Amniotic stem cell (primary cell): ENCODE results near the gene RADIL.

Source experiments
- DNase-seq: peaks from one replicate; lab custom pipeline; 2025; lab: John Stamatoyannopoulos, UW

Gene RADIL

DNA sequence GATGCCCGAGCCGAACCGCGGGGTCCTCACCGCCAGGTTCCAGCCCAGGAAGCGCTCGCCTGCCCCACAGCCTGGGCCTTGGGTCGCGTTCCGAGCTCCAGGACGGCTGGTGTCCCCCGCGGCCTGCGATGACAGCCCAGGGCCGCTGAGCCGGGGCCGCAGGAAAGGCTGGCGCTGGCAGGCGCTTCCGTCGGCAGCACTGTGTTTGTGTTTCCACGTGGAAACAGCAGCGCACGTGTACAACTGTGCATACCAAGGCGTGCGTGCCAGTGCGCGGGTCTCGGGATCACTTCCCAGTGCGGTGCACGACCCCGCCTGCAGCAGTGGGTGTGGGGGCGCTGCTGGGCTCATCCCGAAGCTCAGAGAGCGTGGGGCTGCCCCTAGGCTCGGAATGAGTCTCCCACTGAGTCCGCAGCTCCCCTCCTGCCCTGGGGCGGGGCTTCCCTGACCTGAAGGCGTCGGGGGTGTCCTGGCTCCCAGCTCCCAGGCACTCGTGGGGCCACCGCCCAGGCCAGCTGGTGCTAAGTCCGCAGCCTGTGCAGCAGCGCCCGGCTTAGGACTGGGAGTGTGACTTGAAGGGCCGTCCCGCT, 90.9 kb downstream of the RADIL start:
- DNase-seq: no peak

DNA sequence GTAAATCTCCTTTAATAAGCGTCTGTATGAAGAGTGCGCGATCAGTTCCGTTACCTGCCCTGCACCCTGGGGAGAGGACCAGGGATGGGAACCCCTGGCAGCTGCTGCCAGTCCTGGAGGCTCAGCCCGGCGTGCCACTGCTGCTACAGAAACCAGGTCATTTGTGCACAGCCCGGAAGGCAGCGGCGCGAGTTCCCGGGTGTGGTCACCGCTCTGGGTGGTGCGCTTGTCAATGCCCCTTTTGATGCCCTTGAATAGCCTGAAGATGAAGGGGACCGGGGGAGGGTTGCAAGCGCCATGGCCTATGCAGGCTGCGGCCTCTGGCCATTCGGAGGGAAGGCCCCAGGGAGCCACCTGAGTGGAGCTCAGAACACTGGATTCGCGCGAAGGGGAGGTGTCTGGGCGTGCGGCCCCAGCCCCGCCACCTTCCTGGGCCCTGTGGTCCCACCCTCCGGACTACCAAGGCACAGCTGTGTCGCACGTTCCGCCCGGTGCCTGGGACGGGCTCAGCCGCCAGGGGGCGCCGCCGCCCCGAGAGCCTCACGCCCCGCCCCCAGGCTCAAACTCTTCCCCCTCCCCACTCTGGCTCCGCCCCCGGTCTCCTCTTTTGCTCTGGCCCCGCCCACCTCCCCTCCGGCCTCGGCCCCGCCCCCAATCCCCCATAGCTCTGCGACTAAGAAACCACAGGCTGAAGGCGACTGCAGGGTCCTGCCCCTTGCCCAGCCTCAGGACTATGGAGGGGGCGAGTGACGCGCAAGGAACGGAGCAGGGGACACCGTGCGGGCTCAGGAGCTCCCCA, 91.6 kb downstream of the RADIL start:
- no peak for DNase-seq

DNA sequence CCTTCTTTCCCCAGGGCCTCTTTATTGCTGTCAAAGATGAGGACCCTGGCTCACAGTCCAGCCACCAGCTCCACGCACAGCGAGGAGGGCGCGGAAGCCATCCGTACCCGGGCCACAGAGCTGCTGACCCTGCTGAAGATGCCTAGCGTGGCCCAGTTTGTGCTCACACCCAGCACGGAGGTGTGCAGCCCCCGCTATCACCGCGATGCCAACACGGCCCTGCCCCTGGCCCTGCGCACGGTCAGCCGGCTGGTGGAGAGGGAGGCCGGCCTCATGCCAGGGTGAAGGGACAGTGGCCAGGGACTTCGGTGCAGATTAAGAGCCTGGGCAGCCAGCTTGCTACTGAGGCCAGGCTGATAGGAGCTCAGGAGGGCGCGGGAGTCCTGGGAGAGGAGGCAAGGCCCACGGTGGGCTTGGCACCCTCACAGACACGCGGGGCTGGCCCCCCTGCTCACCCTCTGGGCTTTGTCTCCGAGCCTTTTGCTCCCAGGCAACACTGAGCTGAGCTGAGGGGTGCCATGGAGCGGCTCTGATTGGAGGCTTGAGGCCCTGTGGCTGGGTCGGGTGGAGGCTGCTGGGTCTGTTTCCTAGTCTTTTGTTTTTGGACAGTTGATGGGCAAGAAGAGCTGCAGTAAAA, 92.3 kb downstream of the RADIL start:
- DNase-seq: no peak

DNA sequence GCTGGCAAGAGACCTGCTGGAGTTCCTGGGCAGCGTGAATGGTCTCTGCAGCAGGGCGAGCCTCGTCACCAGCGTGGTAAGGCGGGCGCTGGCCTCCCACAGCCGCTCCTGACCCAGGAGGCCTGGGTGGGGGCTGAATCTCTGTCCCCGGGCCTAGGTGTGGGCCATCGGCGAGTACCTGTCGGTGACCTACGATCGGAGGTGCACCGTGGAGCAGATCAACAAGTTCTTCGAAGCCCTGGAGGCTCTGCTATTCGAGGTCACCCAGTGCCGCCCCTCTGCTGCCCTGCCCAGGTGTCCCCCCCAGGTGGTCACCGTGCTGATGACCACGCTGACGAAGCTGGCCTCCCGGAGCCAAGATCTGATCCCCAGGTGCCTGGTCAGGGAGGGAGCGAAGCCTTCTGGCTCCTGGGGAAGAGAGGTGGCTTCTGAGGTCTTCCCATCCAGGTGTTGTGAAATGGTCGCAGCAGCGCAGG, 93.0 kb downstream of the RADIL start:
- DNase-seq: no peak

DNA sequence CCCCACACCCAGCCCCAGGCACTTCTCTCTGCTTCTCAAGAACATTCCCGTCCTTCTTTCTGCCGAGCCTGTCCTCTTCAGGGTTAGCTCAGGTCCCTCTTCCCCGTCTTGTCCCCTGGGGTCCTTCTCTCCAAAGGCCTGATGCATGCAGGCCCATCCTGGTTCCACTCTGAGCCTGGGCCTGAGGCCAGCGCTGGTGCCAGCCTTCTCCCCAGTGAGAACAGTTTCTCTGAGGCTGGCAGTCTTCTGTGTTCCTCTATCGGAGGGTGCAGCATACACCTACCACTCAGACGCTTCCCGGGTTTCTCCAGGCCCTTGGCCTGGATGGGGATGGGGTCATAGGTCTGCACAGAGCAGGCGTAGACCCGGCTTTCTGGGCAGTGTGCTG, 93.4 kb downstream of the RADIL start:
- DNase-seq: no peak

DNA sequence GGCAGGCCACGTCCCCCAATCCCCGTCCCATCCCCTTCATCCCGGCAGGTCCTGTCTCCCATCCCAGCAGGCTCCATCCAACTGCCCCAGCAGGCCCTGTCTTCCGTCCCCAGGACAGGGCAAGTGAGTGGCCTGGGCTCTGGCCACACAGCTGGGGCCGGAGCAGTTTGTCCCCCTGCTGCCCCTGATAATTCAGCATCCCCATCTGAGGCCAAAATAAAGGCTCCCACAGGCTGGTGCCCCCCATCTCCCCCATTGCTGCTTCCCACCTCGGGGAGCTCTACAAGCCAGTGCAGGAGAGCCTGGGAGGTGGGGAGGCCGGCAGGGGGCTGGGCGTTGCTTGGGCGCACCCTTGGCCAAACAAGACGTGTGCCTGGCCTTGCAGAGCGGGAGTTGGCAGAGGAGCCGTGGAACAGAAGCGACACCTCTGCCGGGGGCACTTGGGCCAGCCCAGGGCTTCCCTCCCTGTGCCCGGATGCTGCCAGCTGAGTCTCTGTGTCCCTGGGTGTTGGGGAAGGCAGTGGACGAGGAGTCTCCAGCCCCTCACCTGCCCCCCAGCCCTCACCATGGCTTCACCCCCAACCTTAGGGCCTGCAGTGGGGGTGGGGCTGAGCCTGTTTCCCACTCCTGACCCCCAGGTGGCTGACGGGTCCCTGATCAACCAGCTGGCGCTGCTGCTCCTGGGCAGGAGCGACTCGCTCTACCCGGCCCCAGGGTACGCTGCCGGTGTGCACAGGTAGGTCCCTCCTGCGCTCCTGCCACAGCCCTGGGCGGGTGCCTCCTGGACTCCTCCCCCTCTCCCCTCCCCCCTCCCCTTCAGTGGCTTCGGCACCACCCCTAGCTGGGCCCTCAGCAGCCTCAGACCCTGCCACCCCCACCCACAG, 94.1 kb downstream of the RADIL start:
- no peak for DNase-seq

DNA sequence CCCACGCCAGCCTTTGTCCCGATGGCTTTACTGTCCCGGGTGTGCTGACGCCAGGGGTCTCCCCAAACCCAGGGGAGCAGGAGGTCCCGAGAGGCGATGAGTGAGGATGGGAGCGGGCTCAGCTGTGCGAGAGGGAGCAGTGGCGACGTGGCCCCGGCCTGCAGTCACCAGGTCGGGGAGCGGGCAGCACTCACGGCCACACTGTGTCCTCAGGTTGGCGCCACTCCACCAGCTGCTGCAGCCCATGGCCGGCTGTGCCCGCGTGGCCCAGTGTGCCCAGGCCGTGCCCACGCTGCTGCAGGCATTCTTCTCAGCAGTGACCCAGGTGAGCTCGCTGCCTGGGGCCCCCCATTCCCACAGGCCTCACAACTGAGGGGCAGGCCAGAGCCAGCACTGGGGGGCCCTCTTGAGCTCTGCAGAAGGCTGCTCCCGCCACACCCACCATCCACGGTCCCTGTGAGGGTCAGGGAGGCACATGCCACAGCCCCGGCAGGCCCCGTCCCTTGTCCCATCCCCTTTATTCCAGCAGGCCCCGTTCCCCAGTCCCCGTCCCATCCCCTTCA, 94.8 kb downstream of the RADIL start:
- DNase-seq: no peak

DNA sequence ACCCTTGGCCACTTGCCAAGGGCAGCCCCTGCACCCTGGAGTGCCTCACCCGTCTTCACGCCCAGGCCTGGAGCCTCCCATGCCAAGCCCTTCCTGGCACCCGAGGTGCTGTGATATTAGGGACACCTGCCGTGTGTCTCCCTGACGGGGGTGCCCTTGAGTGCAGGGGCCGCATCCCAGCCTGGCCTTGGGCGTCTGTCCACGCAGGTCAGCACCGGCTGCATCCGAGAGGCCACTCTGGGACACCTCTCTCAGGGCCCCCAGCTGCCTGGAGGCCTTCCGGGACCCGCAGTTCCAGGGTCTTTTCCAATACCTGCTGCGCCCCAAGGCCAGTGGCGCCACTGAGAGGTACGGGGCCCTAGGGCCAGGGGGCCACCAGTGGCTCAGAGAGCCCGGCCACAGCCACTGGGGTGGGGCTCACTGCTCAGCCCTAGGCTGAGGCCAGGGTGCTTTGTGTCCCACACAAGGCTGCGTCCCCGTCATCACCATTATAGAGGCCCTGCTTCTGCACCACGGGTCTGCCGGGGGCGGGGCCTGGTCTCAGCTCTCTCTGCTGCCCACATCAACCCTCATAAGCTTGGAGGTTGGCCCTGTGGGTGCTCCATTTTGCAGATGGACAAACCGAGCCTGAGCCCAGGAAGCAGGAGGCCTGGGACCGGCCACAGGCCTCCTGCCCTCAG, 95.4 kb downstream of the RADIL start:
- no peak for DNase-seq

DNA sequence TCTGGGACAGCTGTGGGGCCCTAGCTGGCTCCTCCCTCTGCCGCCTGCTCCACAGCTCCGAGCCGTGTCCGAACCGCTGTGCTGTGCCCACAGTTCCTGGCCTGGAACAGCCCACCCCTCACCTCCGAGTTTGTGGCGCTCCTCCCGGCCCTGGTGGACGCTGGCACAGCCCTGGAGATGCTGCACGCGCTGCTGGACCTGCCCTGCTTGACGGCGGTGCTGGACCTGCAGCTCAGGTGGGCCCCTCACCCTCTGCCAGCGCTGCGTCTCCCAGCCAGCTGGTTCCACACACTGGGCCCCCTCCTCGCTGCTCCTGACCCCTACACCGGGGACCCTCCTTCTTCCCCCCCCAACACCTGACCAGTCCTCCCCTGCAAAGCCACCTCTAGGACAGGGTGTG, 96.0 kb downstream of the RADIL start:
- no peak for DNase-seq

DNA sequence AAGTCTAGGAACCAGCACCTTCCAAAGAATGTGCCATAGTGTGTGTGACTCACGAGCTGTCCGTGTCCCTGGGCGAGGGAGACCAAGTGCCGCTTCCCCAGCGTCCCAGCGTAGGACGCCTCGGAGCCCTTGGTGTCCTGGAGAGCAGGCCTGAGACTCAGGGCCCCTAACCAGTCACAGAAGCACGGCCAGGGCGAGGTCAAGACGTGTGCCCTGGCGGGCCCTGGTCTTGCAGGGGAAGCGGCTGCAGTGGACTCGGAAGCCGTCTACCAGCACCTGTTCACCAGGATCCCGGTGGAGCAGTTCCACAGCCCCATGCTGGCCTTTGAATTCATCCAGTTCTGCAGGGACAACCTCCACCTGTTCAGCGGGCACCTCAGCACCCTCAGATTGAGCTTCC, 97.5 kb downstream of the RADIL start:
- no peak for DNase-seq

DNA sequence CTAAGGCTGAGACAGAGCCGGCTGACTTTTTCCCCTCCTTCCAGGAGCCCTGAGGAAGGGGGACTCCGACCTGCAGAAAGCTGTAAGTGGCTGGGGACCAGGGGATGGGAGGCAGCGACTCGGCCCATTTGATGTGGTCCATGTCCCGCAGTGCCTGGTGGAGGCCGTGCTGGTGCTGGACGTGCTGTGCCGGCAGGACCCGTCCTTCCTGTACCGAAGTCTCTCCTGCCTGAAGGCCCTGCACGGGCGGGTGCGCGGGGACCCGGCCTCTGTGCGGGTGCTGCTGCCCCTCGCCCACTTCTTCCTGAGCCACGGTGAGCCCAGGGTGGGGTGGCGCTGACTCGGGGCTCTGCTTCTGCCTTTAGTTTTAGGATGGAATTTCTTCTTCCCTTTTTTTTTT, 98.1 kb downstream of the RADIL start:
- no peak for DNase-seq

DNA sequence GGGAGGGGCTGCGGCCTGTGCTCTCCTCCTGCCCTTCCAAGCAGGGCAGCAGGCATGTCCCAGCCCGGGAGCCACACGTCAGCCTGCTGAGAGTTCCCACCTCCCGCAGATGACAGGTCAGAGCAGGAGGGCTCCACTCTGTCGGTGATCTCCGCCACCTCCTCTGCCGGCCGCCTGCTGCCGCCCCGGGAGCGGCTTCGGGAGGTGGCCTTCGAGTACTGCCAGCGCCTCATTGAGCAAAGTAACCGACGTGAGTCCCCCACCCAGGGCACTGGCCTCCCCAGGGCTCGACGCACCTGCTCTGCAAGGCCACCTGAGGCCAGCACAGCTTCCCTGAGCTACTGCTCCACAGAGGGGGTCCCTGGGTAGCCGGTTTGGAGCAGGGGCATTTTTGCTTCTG, 98.7 kb downstream of the RADIL start:
- no peak for DNase-seq

DNA sequence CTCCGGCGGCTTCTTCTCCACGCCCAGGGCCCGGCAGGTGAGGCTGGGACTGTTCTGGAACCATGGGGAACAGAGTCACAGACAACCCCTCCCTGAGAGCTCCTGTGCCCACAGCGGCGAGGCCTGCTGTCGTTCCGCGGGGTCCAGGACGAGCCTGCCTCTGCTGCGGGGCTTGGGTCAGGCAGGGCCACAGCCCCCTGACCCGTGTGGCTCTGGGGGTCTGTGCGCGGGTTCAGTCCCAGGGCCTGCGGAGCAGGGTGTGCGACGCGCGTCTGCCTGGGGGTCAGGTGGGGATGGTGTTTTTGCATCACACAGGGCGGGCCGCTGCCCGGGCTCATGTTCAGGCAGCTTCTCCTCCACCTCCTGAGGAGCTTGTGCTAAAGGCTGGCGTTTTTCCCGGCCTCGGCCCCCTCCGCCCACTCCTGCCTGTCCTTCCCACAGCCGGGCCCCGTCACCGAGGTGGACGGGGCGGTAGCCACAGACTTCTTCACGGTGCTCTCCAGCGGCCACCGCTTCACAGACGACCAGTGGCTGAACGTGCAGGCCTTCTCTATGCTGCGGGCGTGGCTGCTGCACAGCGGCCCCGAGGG, 99.7 kb downstream of the RADIL start:
- DNase-seq: no peak

DNA sequence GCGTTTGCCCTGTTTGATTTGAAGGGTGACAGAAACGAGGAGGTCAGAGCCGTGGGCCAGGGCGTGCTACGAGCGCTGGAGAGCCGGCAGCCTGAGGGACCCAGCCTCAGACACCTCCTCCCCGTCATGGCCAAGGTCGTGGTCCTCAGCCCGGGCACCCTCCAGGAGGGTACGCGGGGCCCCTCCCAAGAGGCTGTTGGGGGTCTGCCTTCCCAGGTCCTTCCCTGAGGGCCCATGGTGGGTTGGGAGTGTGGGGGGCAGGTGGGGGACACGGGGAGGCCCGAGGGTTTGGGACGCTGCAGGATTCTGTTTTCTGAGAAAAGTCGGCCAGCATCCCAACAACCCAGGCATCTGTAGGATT, 100.2 kb downstream of the RADIL start:
- no peak for DNase-seq

DNA sequence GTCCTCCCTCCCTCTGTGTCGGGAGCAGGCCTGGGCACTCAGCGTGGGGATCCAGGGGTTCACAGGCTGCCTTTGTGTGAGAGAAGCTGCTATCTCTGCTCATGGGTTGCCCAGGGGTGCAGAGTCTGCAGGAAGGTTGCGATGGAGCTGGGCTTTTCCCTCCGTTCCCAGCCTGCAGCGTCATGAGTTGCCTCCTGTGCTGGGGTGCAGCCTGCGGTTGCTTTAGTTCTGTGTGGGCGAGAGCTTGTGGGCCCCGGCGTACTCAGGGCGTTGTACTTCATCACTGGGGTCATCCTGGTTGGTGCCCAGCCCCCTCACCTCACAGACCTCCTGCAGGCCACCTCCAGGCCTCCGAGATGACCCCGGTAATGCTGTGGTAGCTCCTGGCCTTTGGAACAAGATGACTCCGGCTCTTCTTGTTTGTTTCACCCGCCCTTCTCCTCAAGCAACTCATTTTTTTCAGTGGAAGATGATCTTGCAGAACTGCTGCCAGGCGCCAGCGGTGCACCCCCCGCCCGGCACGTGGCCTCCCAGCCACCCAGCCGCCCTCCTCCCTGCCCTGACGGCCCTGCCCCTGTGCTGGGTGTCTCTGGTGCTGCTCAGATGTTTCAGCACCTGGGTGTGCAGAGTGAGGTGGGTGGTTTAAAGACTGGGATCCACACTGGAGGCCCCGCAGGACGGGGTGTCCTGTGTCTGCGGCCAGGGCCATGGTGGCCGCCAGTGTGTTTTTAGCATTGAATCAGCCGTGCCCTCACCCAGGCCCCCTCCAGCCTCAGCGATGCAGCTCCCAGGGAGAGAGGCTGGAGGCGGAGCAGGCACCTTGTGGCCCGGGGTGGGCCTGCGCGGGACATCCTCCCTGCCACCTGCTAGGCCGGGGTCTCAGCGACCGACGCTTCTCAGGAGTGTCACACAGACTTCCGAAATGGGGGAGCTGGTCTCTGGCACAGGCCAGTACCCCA, 100.9 kb downstream of the RADIL start:
- DNase-seq: no peak

DNA sequence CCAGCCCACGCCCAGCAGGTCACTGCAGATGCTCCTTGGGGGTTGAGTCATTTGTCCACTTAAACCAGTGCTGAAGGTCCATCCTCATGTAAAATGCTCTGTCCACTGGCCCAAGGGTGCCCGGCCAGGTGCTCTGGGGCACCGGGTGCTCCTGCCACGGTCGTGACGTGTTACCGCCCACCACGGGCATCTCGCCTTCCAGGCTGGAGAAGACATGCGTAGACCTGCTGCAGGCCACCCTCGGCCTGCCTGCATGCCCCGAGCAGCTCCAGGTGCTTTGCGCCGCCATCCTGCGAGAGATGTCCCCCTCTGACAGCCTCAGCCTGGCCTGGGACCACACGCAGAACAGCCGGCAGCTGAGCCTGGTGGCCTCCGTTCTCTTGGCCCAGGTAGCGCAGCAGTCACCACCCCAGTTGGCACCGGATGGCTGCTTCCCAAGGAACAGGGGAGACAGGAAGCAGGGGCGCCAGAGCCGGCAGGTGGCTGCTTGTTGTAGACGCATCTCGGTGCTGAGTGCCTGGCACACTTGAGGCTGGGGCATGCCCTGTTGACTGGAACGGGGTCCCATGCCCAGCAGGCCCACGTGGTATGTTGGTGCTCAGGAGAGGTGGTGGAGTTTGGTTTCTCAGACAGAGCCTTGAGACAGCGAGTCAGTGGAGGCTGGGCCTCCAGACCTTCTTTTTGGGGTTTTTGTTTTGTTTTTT, 102.0 kb downstream of the RADIL start:
- no peak for DNase-seq

DNA sequence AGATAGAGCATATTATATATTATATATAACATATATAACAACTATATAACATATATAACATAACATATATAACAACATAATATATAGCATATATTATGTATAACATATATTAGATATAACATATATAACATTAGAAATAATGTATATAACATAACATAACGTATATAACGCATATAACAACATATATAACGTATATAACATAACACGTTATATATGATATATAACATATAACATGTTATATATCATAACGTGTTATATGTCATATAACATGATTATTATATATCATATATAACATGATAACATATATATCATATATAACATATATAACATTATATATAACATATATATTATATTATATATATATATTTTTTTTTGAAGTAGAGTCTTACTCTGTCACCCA, 104.4 kb downstream of the RADIL start:
- no peak for DNase-seq

DNA sequence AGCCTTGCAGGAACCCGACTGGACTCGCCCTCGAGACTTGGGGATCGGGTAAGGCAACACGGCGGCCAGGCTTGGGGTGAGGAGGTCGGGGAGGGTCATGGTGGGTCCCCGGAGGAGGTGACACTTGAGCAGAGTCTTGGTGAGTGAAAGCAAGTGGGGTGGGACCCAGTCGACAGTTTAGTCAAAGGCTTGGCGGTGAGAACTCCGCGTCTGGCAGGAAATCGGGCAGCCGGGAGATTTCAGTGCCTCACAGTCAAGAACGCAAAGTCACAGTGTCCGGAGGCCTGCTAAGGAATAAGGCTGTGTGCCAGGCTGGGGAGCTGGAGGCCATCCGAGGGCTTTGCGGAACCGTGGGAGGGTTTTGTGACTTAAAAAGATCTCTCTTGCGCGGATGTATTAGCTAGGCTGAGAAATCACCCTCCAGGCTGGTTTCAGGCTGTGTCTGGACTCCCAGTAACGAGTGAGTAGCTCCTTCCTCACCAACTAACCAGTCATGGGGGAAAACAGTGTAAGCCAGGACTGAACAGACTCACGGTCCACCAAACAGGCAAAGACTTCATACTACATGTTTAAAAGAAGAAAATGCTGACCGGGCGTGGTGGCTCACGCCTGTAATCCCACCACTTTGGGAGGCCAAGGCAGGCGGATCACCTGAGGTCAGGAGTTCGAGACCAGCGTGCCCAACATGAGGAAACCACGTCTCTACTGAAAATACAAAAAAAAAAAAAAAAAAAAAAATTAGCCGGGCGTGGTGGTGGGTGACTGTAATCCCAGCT, 107.5 kb downstream of the RADIL start:
- DNase-seq: no peak
